T-helper 22 cell (primary cell): ENCODE measurements around the gene FGF5.
"Not testable (repeated sequence)": the region's sequence is repeated elsewhere in the genome, so short reads cannot be mapped to it uniquely, and the experiment has no call there.

Experiments used
- DNase-seq: peaks from one replicate; pipeline ENCODE4 v3.0.0-alpha.2; 2020; ENCODE audit warnings: low read depth

FGF5 gene, protein sequence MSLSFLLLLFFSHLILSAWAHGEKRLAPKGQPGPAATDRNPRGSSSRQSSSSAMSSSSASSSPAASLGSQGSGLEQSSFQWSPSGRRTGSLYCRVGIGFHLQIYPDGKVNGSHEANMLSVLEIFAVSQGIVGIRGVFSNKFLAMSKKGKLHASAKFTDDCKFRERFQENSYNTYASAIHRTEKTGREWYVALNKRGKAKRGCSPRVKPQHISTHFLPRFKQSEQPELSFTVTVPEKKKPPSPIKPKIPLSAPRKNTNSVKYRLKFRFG

DNA sequence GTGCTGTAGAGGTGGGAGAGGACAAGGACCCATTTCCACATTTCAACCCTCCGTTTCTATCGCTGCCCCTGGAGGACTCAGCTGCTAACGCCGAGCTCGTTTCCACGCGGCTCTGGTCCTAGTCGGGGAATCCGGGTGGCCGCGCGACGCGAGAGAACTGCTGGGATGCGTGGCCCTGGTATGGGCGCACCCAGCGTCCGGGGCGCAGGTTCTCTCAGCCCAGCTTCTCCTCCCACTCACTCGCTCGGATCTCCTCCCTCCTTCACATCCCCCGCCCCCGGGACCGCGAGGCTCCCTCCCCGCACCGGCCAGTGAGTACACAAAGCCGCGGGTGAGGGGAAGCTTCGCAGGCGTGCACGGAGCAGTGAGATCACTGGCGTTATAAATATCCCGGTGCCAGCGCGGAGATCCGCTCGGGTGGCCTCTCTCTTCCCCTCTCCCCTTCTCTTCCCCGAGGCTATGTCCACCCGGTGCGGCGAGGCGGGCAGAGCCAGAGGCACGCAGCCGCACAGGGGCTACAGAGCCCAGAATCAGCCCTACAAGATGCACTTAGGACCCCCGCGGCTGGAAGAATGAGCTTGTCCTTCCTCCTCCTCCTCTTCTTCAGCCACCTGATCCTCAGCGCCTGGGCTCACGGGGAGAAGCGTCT lies at the start of gene FGF5:
TSS of gene FGF5 (plus strand) at position 412 of the 649 bp plus-strand sequence. CDS start at position 573, 161 bp downstream.
- no peak for DNase-seq

DNA sequence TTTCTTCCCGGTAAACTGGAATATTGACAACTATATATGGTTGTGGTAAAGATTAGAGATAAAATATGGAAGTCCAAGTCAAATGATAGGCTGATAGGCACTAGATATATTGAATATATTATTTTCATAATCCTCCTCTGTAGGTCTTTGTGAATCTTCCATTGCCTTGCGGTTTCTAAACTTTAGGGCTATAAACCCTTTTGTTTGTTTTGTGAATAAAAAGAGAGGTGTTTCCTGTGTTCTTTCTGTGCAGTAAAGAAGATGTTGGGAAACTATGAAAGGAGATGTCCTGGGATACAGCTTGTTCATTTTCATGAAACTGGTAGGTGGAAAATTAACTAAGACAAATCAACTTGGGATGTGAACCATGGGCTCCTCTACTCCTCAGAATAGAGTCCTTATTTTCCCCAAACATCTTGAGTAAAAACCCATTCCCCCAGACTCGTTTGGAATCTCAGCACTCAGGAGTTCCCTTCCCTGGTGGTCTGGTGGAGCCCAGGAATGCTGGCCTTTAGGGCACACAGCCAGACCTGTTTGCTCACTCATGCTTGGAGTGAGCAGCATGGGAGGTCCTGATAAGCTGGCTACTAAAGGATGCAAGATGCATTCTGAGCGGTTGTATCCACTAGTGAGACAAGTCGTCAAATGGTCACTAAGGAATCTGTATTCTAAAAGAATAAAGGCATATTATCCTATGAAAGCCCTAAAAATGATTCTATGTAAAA lies 47.0 kb upstream of the FGF5 start:
- DNase-seq: no peak

DNA sequence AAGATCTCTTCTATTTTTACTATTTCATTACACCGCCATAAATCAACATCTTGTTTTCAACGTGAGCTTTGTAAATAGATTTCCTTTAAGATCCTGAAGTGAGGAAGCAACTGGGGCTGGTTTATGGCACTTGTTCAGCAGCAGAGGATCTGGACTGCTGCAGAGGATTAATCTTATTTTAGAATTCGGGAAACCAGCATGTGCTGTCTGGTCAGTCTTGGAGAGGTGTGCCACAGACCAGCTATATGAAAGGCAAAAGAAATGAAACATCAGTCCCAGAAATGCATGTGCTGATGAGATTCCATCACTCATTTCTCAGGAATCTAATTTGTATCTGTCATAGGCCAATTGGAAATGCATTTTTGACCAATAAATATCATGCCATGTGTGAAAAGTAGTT lies 45.8 kb upstream of the FGF5 start:
- DNase-seq: no peak

DNA sequence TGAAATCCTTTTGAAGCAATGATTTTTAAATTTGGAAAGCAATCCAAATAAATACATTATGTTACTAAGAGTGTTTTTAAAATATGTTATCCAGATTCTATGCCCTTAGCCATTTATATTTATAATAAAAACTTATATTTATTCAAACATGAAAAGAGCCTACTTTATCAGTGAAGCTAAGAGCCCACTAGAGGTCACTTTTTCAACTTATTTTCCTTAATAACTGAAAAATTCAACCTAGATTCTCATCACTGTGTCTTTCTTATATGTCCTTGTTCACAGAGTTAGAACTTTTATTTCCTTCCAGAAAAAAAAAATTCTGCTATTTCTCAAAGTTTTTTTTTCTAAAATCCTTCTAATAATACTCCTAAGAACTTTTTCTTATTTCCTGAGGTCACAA lies 45.3 kb upstream of the FGF5 start:
- no peak for DNase-seq

DNA sequence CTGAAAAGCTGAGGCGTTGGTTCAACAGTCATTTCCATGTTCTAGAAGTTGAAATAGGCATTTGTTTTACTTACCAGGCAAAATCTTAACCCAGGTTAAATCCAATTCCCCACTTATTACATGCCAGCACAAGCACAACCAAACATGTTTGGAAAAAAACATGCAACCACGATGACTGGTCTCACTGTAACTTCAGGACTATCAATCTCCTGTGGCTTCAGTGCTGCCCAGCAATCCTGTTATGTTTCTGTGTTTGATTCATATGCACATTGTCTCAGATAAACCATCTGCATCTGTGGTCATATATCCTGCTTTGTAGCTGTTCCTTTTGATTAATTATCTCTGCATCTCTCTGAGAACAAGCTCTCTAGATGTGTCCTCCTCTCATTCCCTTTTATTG lies 40.9 kb upstream of the FGF5 start:
- DNase-seq: no peak

DNA sequence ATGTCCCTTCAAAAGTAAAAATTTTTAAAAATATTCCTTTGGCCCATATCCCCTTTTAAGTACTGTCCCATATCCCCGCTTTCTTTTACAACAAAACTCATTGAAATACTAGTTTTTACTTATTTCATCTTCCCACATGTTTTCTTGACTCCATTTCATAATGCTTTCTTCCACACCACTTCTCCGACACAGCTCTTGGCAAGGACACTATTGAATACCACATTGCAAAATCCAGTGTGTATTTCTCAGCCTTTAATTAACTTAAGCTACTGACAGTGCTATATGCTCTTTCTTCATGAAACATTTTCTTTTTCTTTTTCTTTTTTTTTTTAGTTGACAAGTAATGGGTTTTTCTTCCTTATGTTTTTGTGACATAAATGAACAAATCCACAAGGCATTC lies 40.4 kb upstream of the FGF5 start:
- DNase-seq: no peak

DNA sequence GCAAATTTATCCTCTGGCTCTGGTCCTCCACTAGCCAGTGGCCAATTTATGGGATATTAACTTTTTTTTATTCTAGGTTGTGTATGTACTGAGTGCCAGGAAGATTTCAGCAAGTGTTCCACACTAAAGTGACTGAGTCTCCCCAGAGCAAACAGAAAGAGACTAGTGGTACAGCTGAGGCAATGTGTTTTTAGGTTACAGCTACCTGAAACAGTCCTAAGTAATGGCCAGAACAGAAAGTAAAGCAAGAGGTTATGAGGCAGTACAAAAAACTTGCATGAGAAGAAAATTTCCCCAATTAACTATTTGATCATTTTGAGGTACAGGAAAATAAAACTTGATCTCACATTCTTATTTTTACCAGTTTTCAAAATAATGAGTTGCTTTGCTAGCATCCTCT lies 38.0 kb upstream of the FGF5 start:
- no peak for DNase-seq

DNA sequence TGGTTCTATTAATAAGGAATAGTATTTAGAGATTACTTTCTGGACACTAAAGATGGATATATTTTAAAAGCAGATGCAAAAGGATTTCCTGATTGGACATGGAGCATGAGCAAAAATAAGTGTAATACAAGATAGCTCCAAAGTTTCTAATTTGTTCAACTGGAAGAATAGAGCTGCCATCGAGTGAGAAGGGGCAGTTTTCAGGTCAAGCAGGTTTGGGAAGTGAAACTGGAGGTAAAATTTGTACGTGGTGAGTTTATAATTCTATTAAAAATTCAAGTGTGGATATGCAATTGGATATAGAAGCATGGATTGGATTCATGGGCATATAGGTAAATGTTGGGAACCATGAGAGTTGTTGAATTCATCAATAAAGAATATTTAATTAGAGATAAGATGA lies 37.3 kb upstream of the FGF5 start:
- DNase-seq: no peak

DNA sequence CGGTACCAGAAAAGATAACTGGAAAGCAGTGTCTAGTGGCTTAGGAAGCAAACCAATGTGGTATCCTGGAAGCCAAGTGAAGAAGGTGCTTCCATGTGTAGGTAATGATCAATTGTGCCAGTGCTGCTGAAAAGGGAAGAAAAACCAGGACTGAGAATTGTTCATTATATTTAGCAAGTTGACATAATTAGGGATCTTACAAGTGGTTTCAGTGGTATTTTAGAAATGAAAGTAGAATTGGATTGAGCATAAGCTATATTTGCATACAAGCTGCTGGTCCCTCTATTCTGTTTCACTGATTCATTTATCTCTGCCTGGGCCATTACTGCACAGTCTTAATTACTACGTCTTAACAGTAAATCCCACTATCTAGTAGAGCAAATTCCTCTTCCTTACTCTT lies 36.9 kb upstream of the FGF5 start:
- DNase-seq: no peak

DNA sequence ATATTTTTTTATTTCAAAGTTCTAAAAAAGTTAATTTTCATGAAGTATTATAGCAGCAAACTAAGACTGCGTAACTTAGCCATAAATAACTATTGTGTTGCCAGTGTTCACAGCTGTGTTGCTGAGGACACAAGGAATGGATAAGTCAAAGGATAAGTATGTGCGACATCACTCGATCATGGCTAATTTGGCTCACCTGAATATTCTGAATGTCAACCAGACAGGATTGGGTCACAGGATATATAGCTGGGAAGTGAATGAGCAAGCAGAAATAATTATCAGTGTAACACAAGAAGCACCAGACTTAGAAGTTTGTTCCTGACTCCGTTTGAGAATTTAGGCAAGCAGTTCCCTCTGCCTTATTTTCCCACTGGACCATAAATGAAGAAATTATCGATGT lies 35.3 kb upstream of the FGF5 start:
- no peak for DNase-seq

DNA sequence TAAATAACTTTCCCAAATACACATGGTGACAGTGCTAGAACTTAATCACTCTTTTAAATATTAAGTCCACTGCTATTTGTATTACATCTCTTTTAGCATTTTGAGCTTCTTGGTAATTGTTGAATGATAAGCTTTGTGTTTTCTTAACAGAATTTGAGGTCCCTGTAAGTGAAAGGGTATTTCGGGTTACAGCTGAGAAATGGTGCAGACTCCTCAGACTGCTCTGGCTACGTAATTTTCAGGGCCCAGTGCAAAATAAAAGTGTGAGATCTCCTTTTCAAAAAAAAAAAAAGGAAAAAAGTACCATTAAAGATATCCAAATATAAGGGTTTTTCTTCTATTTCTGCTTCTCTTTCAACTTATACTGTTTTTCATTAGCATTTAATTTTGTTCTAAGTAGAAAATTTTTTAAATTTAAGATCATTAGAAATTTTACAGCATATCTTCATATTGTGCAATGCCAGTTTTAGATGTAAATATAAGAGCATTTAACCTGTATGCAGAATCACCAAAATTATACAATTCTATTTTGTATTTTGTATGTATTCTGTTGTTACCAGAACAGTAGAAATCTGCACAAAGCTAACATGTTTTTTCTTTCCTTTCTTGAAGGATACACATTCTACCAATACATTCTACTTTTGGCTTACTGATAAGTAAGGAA lies 33.6 kb upstream of the FGF5 start:
- no peak for DNase-seq

DNA sequence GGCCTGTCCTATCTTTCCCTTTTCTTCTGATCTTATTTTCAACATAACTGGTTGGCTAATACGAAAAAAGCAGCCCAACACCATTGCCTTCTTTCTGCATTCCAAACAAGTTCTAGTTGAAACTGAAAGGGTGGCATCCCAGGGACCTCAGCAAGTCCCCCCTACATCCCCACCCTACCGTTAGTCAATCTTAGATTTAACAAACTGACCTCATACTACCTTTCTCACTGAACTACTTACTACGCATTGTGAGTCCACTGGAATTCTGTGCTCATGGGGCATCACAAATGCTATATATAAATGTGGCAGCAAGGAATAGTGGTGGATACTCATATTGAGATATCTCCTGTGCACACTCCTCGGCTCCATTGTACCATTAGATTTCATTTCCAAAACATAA lies 33.1 kb upstream of the FGF5 start:
- DNase-seq: no peak

DNA sequence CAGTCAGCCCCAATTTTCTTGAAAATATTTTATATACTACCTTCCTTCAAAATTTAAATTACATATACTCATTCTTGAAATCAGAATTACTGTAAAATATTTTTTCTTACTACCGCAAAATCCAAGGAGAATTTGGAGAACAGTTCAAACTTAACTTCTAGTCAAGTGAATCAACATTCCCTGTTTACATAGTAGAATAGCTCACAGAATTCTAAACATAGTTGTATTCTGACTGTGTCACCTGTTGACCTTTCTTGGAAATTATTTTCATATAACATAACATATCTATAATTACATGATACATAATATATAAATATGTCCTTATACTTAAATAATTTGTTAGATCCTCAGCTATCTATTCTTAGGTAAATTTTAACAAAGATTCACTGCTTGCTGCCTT lies 31.0 kb upstream of the FGF5 start:
- no peak for DNase-seq

DNA sequence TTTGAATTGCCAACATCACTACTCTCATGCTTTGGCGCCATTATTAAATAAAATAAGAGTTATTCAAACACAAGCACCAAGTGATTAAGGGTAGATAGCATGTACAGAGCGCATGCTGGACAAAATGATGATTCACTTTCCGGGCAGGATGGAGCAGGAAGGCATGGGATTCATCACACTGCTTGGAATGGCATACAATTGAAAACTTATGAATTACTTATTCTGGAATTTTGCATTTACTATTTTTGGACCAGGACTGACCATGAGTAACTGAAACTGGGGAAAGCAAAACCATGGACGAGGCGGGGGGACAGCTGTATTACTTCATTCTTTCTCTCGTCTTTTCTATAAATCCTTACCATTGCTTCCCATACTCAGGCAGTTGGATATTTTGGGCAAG lies 28.5 kb upstream of the FGF5 start:
- no peak for DNase-seq

DNA sequence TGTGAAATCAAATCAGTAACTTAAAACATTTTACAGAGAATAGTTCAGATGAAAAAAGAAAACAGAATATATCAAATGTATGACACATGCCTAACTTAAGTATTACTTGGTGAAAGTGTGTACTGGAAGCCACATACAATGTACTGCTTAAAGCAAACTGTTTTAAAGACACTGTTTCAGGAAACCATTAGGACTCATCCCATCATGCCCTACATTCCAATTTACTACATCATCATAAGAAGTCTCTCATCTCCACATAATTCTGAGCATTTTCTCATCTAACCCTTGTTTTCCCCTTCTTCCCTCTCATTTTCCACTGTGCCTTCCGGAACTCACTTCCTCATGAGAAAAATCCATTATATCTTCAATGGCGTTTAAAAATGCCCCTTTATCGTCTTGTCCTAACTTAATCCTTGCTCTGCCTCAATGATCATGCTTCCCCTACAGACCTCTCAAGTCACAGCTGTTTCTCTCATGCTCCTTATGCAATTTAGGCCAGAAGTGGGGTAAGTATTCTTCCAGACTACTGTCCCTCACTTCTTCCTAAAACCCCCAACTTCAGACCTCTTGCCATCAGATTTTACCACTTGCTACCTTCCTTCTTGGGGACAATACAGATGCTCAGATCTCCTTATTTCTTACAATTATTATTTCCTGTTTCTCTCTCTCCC lies 26.8 kb upstream of the FGF5 start:
- DNase-seq: no peak

DNA sequence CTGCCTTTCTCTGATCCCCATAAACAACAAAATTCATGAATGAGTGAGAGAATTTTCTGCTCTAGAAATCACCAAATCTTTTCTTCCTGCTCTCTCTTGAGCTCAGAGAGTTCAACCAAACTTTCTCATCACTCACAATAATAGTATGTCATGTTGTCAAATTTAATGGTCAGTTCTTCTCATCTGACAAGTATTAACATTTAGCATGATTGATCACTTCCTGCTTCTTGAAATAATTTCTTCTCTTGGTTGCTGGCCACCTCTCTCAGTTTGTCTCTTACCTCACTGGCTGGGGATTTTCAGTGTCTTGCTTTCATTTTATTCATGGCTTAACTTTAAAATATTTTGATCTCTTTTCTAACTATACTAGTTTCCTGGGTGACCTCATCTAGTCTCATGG lies 25.5 kb upstream of the FGF5 start:
- DNase-seq: no peak

DNA sequence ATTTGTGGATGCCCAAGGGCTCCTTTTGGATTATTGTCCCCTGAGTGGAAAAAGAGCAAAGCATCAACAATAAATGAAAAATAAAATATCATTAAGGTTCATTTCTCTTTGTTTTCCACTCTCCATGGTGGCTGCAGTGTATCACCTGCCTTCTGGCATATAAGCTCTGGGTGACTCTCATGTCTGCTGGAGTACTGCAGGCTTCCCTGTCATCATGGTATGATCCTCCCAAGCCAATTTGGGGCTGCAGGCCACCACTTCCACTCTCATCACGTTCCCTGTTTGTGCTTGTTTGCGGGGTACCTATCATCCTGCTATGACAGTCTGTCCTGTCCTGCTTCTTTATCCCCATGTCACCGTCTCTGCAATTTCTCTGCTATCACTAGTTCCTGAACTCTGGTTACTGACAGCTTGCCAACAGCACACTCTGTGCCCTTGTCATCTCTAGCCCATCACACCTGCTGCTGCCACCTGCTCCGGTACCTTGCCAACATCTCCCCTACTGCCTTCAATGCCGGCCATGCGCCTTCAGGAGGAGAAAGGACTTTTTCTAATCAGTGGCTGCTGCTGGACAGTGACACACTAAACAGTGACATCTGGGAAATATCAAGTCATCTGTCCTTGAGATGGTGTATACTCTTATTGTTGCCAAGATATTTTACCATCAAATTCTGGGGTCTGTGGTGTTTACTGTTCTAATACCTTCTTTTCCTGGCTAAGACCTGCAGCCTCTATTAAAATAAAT lies 23.0 kb upstream of the FGF5 start:
- DNase-seq: no peak

DNA sequence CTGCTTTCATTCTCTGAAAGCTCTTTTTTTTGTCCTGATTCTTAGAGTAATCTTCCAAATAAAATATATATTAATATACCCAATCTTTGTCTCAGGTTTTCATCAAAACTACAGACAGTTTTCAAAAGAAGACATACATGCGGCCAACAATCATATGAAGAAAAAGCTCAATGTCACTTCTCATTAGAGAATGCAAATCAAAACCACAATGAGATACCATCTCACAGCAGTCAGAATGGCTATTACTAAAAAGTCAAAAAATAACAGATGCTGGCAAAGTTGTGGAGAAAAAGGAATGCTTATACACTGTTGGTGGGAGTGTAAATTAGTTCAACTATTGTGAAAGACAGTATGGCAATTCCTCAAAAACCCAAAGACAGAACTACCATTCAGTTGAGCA lies 19.0 kb upstream of the FGF5 start:
- DNase-seq: not testable (repeated sequence)

DNA sequence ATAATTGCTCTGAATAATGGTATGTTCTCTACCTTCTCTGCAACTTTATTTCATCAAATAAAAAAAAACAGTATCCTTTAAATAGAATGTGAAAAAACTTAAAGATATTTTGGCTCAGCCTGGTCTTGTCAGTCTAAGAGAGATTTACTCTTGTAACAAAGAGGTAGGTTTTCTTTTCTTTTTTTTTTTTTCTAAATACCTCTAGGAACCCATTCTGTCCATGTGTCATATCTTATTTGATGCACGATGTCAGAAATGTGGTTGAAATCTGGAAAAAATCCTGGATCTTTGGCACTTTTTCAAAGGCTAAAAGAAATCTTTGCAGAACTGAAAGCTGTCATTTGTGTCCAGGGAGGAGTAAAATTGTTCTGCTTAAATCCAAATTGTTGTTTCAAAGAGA lies 17.3 kb upstream of the FGF5 start:
- DNase-seq: no peak

DNA sequence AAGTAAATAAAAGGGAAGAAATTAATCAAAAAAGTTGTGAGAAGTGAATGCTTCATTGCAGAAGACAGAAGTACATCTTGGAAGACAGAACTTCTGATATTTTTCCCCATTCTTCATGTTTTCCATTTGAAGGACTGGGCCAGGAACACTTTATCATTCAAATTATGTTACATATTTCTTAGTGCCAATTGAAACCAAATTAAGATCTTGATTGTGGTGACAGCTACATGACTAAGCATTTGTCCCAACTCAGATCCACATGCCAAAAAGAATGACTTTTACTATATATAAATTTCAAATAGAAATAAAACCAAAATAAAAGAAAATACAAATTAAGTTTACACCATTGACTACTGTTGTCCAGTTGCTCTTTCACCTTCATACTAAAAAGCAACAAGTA lies 14.0 kb upstream of the FGF5 start:
- DNase-seq: no peak

DNA sequence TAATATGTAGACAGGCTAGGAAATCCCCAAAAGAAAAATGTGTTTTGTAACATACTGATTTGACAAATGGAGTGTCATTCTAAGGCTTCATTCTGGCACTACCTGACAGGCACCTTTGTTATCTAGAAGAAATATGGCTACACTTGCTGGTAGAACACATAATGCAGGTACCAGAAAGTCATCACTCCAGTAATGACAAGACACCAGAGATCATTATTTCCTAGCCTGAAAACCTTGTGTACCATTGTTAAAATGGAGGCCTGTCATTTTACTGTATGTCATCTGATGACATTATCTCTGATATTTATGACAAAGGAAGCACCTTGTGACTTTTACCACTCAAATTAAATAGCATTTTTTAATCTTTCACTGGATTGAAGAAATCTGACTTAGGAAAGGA lies 13.5 kb upstream of the FGF5 start:
- no peak for DNase-seq

DNA sequence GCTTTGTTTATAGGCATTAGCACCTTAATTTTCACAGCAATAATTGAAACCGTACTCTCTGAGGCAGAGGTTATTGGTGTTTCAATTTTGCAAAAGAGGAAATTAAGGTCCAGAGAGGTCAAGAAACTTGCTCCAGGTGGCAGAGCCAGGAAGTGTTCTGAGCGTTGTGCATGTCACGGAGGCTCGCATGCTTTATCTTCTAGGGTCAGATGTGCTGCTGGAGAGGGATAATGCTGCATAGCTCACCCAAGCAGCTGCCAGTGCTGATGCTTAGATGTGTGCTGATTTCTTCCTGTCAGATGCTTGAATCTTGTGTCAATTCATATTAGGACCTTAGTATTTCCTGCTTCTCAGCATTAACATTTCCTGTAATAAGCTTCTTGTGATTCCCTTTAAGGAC lies 13.0 kb upstream of the FGF5 start:
- no peak for DNase-seq
